Measurements from ENCODE around the gene CRB1. TPM values are rescaled to one million over a fixed set of nuclear protein-coding genes. Genes with fewer than 3 reads are reported as not detected.
A peak's percentile ranks its signal among the peaks of the same experiment; 100 is the strongest.

Gene CRB1
- total and polyA plus RNA-seq, 9 of the 15 experiments (the other 6 are each of a cell fraction or from before 2014, with no cell fraction given) = 0.04 to 0.10 TPM; not detected in 7

DNA sequence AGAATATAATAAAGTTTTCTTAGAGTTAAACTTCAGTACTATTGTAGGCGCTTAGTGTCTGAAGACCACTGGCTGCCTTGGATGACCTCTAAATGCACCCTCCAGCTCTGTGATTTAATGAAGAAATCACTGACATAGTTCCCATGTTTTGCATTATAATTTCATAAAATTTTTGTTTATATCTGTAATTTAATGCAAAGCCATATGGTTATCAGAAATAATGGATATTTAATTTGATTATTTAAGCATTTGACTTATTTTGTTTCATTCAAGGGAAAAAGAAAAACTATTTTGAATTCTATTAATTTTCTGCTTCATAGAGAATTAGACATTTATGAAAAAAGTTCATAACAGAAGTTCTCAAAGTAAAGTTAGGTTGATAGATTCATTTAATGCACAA is 18.6 kb downstream of the CRB1 start (continued):
- TF ChIP-seq BCL6 (CRISPR knock-in tag; IDR thresholded peaks at IDR 0.05) = no peak

DNA sequence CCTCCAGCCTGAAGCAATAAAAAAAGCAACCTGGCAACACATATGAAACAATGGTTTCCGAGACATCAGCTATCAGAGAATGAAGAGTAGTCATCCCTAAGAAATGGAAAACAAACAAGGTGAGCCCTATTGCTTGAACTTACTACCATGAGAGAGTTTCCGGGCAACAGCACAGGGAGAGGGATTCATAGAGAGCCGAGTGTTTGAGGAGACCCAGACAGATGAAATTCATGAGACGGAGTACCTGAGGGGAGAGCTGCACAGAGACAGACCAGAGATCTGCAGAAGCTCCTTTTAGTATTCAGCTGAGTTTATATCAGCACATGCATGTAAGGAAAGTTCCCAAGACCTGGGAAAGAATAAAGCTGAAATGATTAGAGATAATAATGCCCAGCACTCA is 19.8 kb downstream of the CRB1 start:
- TF ChIP-seq TRIM24 (IDR thresholded peaks at IDR 0.05) (no peak), FOXJ2 (tag; IDR thresholded peaks at IDR 0.05) (no peak), ZKSCAN3 (CRISPR knock-in tag; IDR thresholded peaks at IDR 0.05) (no peak), ZNF184 (CRISPR knock-in tag; IDR thresholded peaks at IDR 0.05) (no peak), TEAD4 (IDR thresholded peaks at IDR 0.05; ENCODE audit: low read length) (no peak), TEAD4 (CRISPR knock-in tag; IDR thresholded peaks at IDR 0.05; ENCODE audit: borderline replicate concordance) (no peak), SOX6 (IDR thresholded peaks at IDR 0.05) (no peak), EZH2 (IDR thresholded peaks at IDR 0.05; ENCODE audit: borderline replicate concordance, low read depth, low read length) (no peak), CREB1 (IDR thresholded peaks at IDR 0.05) (no peak), CREB1 (CRISPR knock-in tag; IDR thresholded peaks at IDR 0.05) (no peak), NONO (IDR thresholded peaks at IDR 0.05; ENCODE audit: low read depth in 2 of 2, low read length in 1 of 2) (no peak), ZZZ3 (IDR thresholded peaks at IDR 0.05) (no peak), KDM5B (IDR thresholded peaks at IDR 0.05; ENCODE audit: insufficient replicate concordance, low read depth, low read length) (no peak), FOS (IDR thresholded peaks at IDR 0.05; ENCODE audit: extremely low read depth, insufficient read length) (no peak), ZNF133 (CRISPR knock-in tag; IDR thresholded peaks at IDR 0.05) (no peak), PPARD (CRISPR knock-in tag; IDR thresholded peaks at IDR 0.05) (no peak), ZBED1 (IDR thresholded peaks at IDR 0.05) (no peak), SMARCE1 (IDR thresholded peaks at IDR 0.05) (no peak), FOXM1 (IDR thresholded peaks at IDR 0.05; ENCODE audit: low read depth) (no peak), FOXM1 (CRISPR knock-in tag; IDR thresholded peaks at IDR 0.05; ENCODE audit: low read depth) (no peak), CHD1 (IDR thresholded peaks at IDR 0.05; ENCODE audit: low read length) (no peak), NFYB (IDR thresholded peaks at IDR 0.05; ENCODE audit: extremely low read depth, insufficient read length) (no peak)
- TF ChIP-seq, protein P1, sequence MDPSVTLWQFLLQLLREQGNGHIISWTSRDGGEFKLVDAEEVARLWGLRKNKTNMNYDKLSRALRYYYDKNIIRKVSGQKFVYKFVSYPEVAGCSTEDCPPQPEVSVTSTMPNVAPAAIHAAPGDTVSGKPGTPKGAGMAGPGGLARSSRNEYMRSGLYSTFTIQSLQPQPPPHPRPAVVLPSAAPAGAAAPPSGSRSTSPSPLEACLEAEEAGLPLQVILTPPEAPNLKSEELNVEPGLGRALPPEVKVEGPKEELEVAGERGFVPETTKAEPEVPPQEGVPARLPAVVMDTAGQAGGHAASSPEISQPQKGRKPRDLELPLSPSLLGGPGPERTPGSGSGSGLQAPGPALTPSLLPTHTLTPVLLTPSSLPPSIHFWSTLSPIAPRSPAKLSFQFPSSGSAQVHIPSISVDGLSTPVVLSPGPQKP (CRISPR knock-in tag; IDR thresholded peaks at IDR 0.05) = no peak

More for the DNA sequence above, 19.8 kb downstream of the CRB1 start:
- DNase-seq (ENCODE audit: extremely low read depth in 1 of 4, low spot score in 3 of 4) (no peak), ATAC-seq (peak; percentile 53; the same call in 1 of the 3 replicates), FAIRE-seq (no peak)
- WGBS (ENCODE audit: insufficient coverage, low coverage, missing lambda C conversion rate) = 1% methylated on average over 4 of the region's 4 CpGs
- Histone ChIP-seq H3K4me1 (replicated peaks in 1 of 2; ENCODE audit: control insufficient read depth in 2 of 2, insufficient read depth in 2 of 2, low read length in 2 of 2) (no peaks in the 10 kb centered on the region), H3K9me1 (ENCODE audit: control insufficient read depth, insufficient read depth, low read length) (no peaks in the 10 kb centered on the region), H3K9me3 (replicated peaks; ENCODE audit: control insufficient read depth, insufficient read depth, low read depth, low read length) (no peaks in the 10 kb centered on the region), H3K36me3 (ENCODE audit: control insufficient read depth, insufficient read depth, low read length) (no peaks in the 10 kb centered on the region), H3K4me2 (ENCODE audit: insufficient read depth, low read length) (no peak overlapping the region), H3K79me2 (ENCODE audit: control insufficient read depth, insufficient read depth, low read length) (no peaks in the 10 kb centered on the region), H3K4me3 (no peak overlapping the region), H3K9ac (ENCODE audit: insufficient read depth in 1 of 2, low read depth in 2 of 2, low read length in 2 of 2) (no peak overlapping the region), H4K20me1 (replicated peaks; ENCODE audit: control insufficient read depth, insufficient read depth, low read length) (no peaks in the 10 kb centered on the region), H3K27ac (ENCODE audit: extremely low read depth, low read depth, low read length) (no peak overlapping the region), H2AFZ (ENCODE audit: low read depth, low read length) (no peak overlapping the region), H3K27me3 (ENCODE audit: control insufficient read depth in 2 of 2, insufficient read depth in 2 of 2, low read length in 2 of 2) (no peaks in the 10 kb centered on the region; a peak in 1 of 5 replicates)
- intact Hi-C loops (cut with micrococcal nuclease) (no loop called here), in situ Hi-C loops (cut with MboI) (no loop called here)
- POLR2A ChIA-PET = no interaction called here
- BruUV-seq (replicated peaks) = no TSS peak
- CTCF ChIA-PET (ENCODE audit: low intra/inter-chr PET ratio) = no interaction called here
